ENCODE data around the gene SYDE2.
A peak's percentile ranks its signal among the peaks of the same experiment; 100 is the strongest.

SYDE2 gene

DNA sequence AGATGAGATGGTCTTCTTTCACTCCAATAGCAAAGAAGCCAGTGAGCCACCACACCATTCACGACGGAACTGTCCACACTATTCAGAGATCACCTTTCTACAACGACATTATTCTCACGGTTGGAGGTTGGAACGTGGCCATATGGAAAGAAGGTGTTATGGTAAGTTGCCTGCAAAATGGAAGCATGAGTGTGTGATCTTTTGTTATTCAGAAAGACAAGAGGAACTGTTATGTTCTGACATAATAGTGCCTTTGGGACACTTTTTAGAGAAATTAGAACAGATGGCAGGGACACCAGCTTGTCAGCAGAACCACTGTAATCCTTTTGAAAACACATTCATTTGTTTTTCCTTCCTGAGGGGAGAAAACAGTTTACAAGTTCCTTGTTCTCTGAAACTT is 76.7 kb downstream of the SYDE2 start:
- no peak for DNase-seq (ENCODE audit: low read depth in 3 of 3)

DNA sequence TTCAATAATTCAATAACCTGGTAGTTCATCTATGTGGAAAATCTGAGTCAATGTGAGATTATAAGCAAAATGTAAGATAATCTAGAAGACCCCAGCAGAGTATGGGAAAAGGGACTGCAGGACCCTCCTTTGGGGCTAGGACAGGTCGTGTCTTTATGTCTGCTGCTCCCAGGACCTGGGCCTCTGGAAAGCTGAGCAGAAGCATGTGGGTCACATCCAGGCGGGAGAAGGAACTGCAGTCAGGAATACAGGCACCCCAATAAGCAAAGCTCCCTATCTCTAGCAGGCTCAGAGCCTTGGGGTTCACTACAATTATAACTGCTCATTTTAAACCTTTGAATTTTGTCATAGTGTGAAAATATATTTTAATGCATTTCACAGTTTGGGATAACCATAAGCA is 78.6 kb downstream of the SYDE2 start:
- no peak for DNase-seq (ENCODE audit: low read depth in 3 of 3)

GRCh38 chr1:85121744-85122143 is 79.1 kb downstream of the SYDE2 start:
- no peak for DNase-seq (ENCODE audit: low read depth in 3 of 3)

GRCh38 chr1:85118751-85119150 is 82.1 kb downstream of the SYDE2 start:
- no peak for DNase-seq (ENCODE audit: low read depth in 3 of 3)

DNA sequence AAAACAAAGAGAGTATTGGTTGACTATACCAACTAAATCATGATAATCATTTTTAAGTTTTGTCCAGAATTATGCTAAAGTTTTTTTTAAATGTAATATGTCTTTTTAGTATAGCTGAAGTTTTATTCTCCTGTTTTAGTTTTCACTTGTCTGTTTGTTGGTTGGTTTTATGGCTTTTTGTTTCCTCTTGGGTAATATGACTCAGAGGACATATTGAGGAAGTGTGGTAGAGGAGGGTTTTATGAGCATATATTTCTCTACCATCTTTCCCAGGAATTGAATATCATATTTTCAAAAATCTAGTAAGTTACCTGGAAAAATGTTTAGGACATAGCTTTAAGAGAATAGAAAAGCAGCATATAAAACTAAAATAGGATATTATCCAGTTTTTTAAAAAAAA is 84.0 kb downstream of the SYDE2 start:
- no peak for DNase-seq (ENCODE audit: low read depth in 3 of 3)

DNA sequence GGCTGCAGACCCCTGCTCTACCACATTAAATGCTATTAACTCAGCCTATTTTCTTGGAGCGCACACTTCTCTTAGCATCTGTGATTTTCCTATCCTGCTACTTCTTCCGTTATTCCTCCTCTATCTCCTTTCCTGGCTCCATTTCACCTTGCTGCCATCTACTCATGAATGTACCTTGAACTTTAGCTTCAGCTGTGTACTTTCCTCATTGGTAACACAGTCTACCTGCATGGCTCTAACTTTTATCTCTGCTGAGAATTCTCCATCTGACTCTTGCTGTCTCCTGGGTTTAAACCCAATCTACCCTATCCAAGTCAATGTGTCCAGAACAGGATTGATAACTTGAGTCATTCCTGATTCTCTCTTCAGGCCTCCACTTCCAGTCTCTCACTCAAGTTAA is 84.9 kb downstream of the SYDE2 start:
- DNase-seq (ENCODE audit: low read depth in 3 of 3), result no peak

DNA sequence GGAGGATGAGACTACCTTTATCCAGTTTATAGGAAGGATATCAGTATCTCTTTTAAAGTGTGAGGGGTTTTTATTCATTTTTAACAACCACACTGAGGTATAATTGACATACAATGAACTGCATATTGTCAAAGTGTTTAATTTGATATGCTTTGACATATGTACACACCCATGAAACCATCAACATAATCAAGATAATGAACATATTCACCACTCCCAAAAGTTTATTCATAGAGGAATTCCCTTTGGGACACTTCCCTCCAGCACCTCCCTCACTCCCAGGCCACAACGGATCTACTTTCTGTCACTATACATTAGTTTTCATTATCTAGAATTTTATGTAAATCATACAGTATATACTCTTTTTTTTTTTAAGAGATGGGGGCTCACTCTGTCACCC is 89.1 kb downstream of the SYDE2 start:
- DNase-seq (ENCODE audit: low read depth in 3 of 3), result no peak

- DNase-seq (ENCODE audit: low read depth in 3 of 3), result peak in 1 of 3 experiments; percentile 7
Observed at GRCh38 chr1:85109475-85109874, 91.3 kb downstream of the SYDE2 start.

All from stimulated activated CD4-positive, alpha-beta T cell treated with anti-CD3 and anti-CD28 coated beads, TNF-alpha, amount 100 ng/mL, for 4 hours (primary cell).